Measurements from ENCODE around the gene TAS2R3. TPM values are rescaled to one million over a fixed set of nuclear protein-coding genes. Genes with fewer than 3 reads are reported as not detected.

The TAS2R3 gene
- under 1 TPM; 0.69 to 0.96 TPM for total RNA-seq

DNA sequence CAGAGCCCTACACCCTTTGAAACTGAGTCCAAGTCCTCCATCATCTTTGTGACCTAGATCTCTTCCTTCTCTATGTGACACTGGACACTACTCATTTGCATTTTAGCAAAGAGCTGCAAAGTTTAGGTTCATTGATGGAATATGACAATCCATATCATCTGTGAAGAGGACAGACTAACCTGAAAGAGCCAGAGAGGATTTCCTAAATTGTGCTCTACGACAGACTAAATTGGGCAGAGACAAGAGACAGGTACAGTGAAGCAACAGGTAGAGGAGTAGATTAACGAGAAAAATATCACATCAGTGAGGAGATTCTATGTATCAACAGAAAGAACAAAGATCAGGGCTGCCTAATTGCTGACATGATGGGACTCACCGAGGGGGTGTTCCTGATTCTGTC, at the start of gene TAS2R3:
TAS2R3 (plus strand) TSS at position 301 of the 400 bp plus-strand sequence; CDS start at position 363, 62 bp downstream.
- Mint-ChIP-seq H3K36me3 (ENCODE audit: low read depth) (peaks cover 46% of the 10 kb centered on the region), H3K4me1 (ENCODE audit: low read depth) (no peaks in the 10 kb centered on the region), H3K9me3 (peaks cover 2% of the 10 kb centered on the region), H3K27ac (no peak within 1 kb of the TSS), H3K27me3 (ENCODE audit: low read depth) (no peaks in the 10 kb centered on the region), H3K4me3 (no peak within 1 kb of the TSS)
- intact Hi-C loops (cut with micrococcal nuclease) = no loop called here
- DNase-seq = no peak
- CTCF ChIA-PET = interaction anchor here (1.2 kb wide), 1 partner anchor 21 kb away, joined by 5 read pairs; no protein-coding TSS in a partner anchor

- DNase-seq = no peak
- Mint-ChIP-seq H3K4me3 (no peak overlapping the region), H3K27me3 (ENCODE audit: low read depth) (no peaks in the 10 kb centered on the region), H3K27ac (no peak overlapping the region), H3K9me3 (no peaks in the 10 kb centered on the region), H3K36me3 (ENCODE audit: low read depth) (no peaks in the 10 kb centered on the region), H3K4me1 (ENCODE audit: low read depth) (peaks cover 4% of the 10 kb centered on the region)
- intact Hi-C loops (cut with micrococcal nuclease) = no loop called here
- CTCF ChIA-PET = interaction anchor here (0.7 to 1.0 kb wide), 3 partner anchors 23 to 1419 kb away, joined by 3 to 4 read pairs (median 3); partner anchors contain the start of gene SSBP1
Measured at GRCh38 chr7:141714571-141714970, 49.3 kb upstream of the TAS2R3 start.

DNA sequence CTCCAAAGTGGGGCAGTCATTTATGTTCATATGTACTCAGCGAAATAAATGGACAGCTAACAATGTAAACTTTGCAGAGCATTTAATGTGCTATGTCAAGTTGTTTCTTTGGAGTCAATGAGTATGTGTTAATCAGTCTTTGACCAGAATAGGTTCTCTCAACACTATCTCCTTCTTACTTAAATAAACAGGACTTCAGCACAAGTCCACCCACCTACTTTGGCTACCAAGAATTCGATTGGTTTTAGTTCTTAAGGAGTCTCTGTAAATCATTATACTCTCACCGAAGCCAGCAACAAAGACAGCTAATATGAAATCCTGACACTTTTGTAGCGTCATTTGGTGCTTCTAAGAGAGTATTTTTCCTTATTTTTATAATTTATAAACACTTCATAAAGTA, 48.9 kb upstream of the TAS2R3 start:
- intact Hi-C loops (cut with micrococcal nuclease) = no loop called here
- Mint-ChIP-seq H3K9me3 (no peaks in the 10 kb centered on the region), H3K27me3 (ENCODE audit: low read depth) (no peaks in the 10 kb centered on the region), H3K4me3 (no peak overlapping the region), H3K4me1 (ENCODE audit: low read depth) (peaks cover 4% of the 10 kb centered on the region), H3K27ac (no peak overlapping the region), H3K36me3 (ENCODE audit: low read depth) (no peaks in the 10 kb centered on the region)
- CTCF ChIA-PET = interaction anchor here (0.8 kb wide), 1 partner anchor 60 kb away, joined by 3 read pairs; no protein-coding TSS in a partner anchor
- no peak for DNase-seq

- H3K4me1 Mint-ChIP-seq (ENCODE audit: low read depth) = peaks cover 4% of the 10 kb centered on the region
Measured at GRCh38 chr7:141715794-141716689, 47.9 kb upstream of the TAS2R3 start.

DNA sequence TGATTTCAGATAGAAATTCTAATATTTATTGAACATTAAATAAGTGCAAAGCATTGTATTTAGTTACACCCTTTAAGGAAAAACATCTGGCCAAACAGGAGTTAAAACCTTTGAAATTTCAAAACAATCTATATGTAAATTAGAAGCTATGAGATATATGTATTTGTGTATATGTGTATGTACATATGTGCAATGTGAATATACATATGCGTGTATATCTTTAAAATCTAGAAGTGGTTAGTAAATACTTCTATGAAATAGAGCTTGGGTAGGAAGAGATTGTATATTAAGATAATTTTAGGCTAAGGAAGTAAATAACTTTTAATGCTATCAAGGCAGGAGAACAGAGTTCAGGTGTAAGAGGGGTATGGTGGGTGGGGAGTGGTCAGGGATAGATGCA, 46.4 kb upstream of the TAS2R3 start:
- H3K27me3 Mint-ChIP-seq (ENCODE audit: low read depth) = no peaks in the 10 kb centered on the region
- no peak for DNase-seq
- H3K4me1 Mint-ChIP-seq (ENCODE audit: low read depth) = no peaks in the 10 kb centered on the region
- H3K9me3 Mint-ChIP-seq = no peaks in the 10 kb centered on the region
- no peak overlapping the region for H3K27ac Mint-ChIP-seq
- H3K4me3 Mint-ChIP-seq = no peak overlapping the region
- intact Hi-C loops (cut with micrococcal nuclease) = no loop called here
- no peaks in the 10 kb centered on the region for H3K36me3 Mint-ChIP-seq (ENCODE audit: low read depth)
- CTCF ChIA-PET = no interaction called here

More at GRCh38 chr7:141715794-141716689, 47.9 kb upstream of the TAS2R3 start:
- no peak for DNase-seq
- Mint-ChIP-seq H3K36me3 (ENCODE audit: low read depth) (no peaks in the 10 kb centered on the region), H3K27ac (no peak overlapping the region), H3K4me3 (no peak overlapping the region), H3K9me3 (no peaks in the 10 kb centered on the region), H3K27me3 (ENCODE audit: low read depth) (no peaks in the 10 kb centered on the region)
- intact Hi-C loops (cut with micrococcal nuclease) = no loop called here
- CTCF ChIA-PET = interaction anchor here (0.9 kb wide), 1 partner anchor 21 kb away, joined by 4 read pairs; no protein-coding TSS in a partner anchor

DNA sequence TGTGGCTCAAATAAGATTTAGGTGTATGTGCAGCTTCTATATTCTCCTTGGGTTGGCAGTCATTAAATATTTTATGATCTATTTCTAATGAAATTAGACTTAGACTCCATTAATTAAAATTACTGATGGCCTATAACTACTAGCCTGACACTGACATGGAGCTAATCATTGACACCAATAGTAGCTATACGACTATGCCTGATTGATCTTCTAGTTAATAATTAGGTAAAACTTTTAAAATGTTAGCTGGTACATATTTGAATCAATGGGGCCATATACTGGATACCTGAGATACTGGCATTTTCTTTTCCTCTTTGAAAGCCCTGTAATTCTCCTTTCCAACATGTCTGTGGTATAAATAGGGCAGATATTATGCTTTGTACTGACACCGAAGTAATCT, 41.4 kb upstream of the TAS2R3 start:
- intact Hi-C loops (cut with micrococcal nuclease) = loop anchor here (10.0 kb wide), 1 partner anchor 1272 kb away; no protein-coding TSS in a partner anchor
- Mint-ChIP-seq H3K4me3 (no peak overlapping the region), H3K9me3 (no peaks in the 10 kb centered on the region)

GRCh38 chr7:141729020-141729419, 34.9 kb upstream of the TAS2R3 start:
- DNase-seq = no peak
- no peaks in the 10 kb centered on the region for H3K27me3 Mint-ChIP-seq (ENCODE audit: low read depth)
- H3K36me3 Mint-ChIP-seq (ENCODE audit: low read depth) = no peaks in the 10 kb centered on the region
- CTCF ChIA-PET = interaction anchor here (2.3 kb wide), 1 partner anchor 9 kb away, joined by 7 read pairs; the partner anchor contains the start of gene SSBP1
- intact Hi-C loops (cut with micrococcal nuclease) = loop anchor here (10.0 kb wide), 1 partner anchor 1266 kb away; no protein-coding TSS in a partner anchor
- H3K4me1 Mint-ChIP-seq (ENCODE audit: low read depth) = no peaks in the 10 kb centered on the region
- H3K27ac Mint-ChIP-seq = no peak overlapping the region
- no peak overlapping the region for H3K4me3 Mint-ChIP-seq
- no peaks in the 10 kb centered on the region for H3K9me3 Mint-ChIP-seq

More for the DNA sequence above, 41.4 kb upstream of the TAS2R3 start:
- H3K27ac Mint-ChIP-seq = no peak overlapping the region
- DNase-seq = no peak
- no peaks in the 10 kb centered on the region for H3K4me1 Mint-ChIP-seq (ENCODE audit: low read depth)
- CTCF ChIA-PET = interaction anchor here (1.3 to 2.2 kb wide), 2 partner anchors 16 to 32 kb away, joined by 3 to 11 read pairs; partner anchors contain the start of gene SSBP1
- H3K27me3 Mint-ChIP-seq (ENCODE audit: low read depth) = no peaks in the 10 kb centered on the region
- H3K36me3 Mint-ChIP-seq (ENCODE audit: low read depth) = no peaks in the 10 kb centered on the region

DNA sequence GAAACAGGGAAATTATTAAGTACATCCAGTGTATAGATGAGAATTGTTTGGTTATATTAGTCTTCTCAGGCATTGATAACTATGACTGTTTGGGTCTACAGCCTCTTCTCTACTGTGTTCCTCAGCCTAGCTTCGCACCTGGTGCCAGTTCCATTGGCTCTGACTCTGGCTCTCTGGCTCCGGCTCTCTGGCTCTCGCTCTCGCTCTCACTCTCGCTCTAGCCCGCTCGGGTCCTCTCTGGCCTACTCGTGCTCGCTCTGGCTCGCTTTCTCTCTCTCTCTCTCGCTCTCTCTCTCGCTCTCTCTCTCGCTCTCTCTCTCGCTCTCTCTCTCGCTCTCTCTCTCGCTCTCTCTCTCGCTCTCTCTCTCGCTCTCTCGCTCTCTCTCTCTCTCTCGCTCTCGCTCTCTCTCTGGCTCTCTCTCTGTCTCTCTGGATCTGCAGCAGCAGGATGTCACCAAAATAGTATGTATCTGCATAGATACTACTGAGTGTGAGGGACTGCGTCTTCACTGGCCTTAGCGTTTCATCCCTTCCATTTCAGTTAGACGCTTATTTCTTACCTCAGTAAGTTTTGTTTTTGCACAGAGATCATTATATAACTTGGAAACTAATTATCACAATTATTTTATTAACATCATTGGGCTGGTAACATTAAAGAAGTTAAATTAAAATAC, 32.3 kb upstream of the TAS2R3 start:
- Mint-ChIP-seq H3K4me1 (ENCODE audit: low read depth) (no peaks in the 10 kb centered on the region), H3K27ac (no peak overlapping the region), H3K9me3 (no peaks in the 10 kb centered on the region), H3K27me3 (ENCODE audit: low read depth) (no peaks in the 10 kb centered on the region), H3K36me3 (ENCODE audit: low read depth) (no peaks in the 10 kb centered on the region), H3K4me3 (no peak overlapping the region)
- intact Hi-C loops (cut with micrococcal nuclease) = loop anchor here (10.0 kb wide), 3 partner anchors 573 to 1073 kb away; no protein-coding TSS in a partner anchor
- CTCF ChIA-PET = interaction anchor here (0.9 to 3.0 kb wide), 3 partner anchors 23 to 77 kb away, joined by 4 to 9 read pairs (median 7); partner anchors contain the start of gene WEE2
- DNase-seq = no peak

GRCh38 chr7:141737118-141737835, 26.6 kb upstream of the TAS2R3 start:
- Mint-ChIP-seq H3K27ac (peak overlapping the region; percentile 96), H3K4me3 (peak overlapping the region; percentile 90), H3K36me3 (ENCODE audit: low read depth) (peaks cover 25% of the 10 kb centered on the region), H3K9me3 (no peaks in the 10 kb centered on the region), H3K27me3 (ENCODE audit: low read depth) (no peaks in the 10 kb centered on the region), H3K4me1 (ENCODE audit: low read depth) (peaks cover 32% of the 10 kb centered on the region)
- peak; percentile 9 for DNase-seq
- intact Hi-C loops (cut with micrococcal nuclease) = loop anchor here (5.0 to 10.0 kb wide), 4 partner anchors 568 to 1068 kb away; partner anchors contain the start of gene TMEM178B
- CTCF ChIA-PET = interaction anchor here (0.6 to 6.1 kb wide), 24 partner anchors 8 to 1356 kb away, joined by 3 to 52 read pairs (median 4); partner anchors contain the start of genes DENND11 and WEE2

- H3K27me3 Mint-ChIP-seq (ENCODE audit: low read depth) = no peaks in the 10 kb centered on the region
- H3K4me1 Mint-ChIP-seq (ENCODE audit: low read depth) = peaks cover 36% of the 10 kb centered on the region
- peaks cover 28% of the 10 kb centered on the region for H3K36me3 Mint-ChIP-seq (ENCODE audit: low read depth)
- intact Hi-C loops (cut with micrococcal nuclease) = loop anchor here (1.0 to 10.0 kb wide), 15 partner anchors 37 to 1643 kb away; partner anchors contain the start of genes AGK, BRAF, MRPS33 and NDUFB2
- H3K27ac Mint-ChIP-seq = peak within 1 kb of the TSS; percentile 96
- no peaks in the 10 kb centered on the region for H3K9me3 Mint-ChIP-seq
- DNase-seq = peak; percentile 95
- peak within 1 kb of the TSS; percentile 90 for H3K4me3 Mint-ChIP-seq
- CTCF ChIA-PET = interaction anchor here (0.5 to 6.1 kb wide), 28 partner anchors 9 to 1357 kb away, joined by 3 to 52 read pairs (median 4); partner anchors contain the start of genes DENND11 and WEE2
Measured at GRCh38 chr7:141737836-141738591, 25.9 kb upstream of the TAS2R3 start, which contains the start of gene SSBP1. TSS of gene SSBP1 (plus strand) at chr7:141738358. CDS start at chr7:141739167, 809 bp downstream.

Measured in activated naive CD4-positive, alpha-beta T cell treated with anti-CD3 and anti-CD28 coated beads for 36 hours (primary cell).